AG04450 (cell line): ENCODE data around the gene DCLK1. TPM values are rescaled to one million over a fixed set of nuclear protein-coding genes. Genes with fewer than 3 reads are reported as not detected.

ENCODE experiments used
- CTCF ChIA-PET: fragments of 300-600, 350-600 bp; formaldehyde crosslinking; extraction: SDS; loops from one replicate; lab custom pipeline; 2022; ENCODE audit warnings: antibody characterized with exemption, inconsistent platforms; lab: Charles Lee
- POLR2A ChIA-PET: fragments of 350-600 bp; formaldehyde crosslinking; extraction: SDS; loops from one replicate; lab custom pipeline; 2021; ENCODE audit warnings: antibody characterized with exemption, inconsistent platforms; lab: Yijun Ruan, JAX
- DNase-seq: peaks from one replicate; pipeline ENCODE4 v3.0.0-alpha.2; 2011; ENCODE audit warnings: low read depth, low spot score
- H3K27ac ChIP-seq: one replicate; pipeline ENCODE4 v1.5.1; 2012; ENCODE audit warnings: low read depth, low read length, control low read depth
- H3K27me3 ChIP-seq: one replicate; pipeline ENCODE4 v1.6.0; 2012; ENCODE audit warnings: low read length; ENCODE audit not compliant: control insufficient read depth, insufficient read depth
- H3K4me3 ChIP-seq: 2 replicates; pipeline ENCODE4 v1.5.1; 2011; ENCODE audit warnings: mild to moderate bottlenecking, low read depth, low read length, control low read depth
- H3K9me3 ChIP-seq: 2 replicates; pipeline ENCODE4 v1.5.1; 2012; ENCODE audit warnings: low read length; ENCODE audit not compliant: control insufficient read depth, insufficient read depth
- polyA plus RNA-seq: library from polyadenylated mRNA; depleted of rRNA; stranded (reverse); fragments of >200 nt; gene quantifications from 2 replicates; pipeline ENCODE4 v1.2.3, GENCODE V29; 2011
- TF ChIP-seq, protein P1 (sequence below): IDR thresholded peaks from 2 replicates; pipeline ENCODE4 v1.5.1; 2011; ENCODE audit warnings: low read depth, low read length, control low read depth, inconsistent platforms

The DCLK1 gene
- polyA plus RNA-seq, 1 experiment, result not detected

DNA sequence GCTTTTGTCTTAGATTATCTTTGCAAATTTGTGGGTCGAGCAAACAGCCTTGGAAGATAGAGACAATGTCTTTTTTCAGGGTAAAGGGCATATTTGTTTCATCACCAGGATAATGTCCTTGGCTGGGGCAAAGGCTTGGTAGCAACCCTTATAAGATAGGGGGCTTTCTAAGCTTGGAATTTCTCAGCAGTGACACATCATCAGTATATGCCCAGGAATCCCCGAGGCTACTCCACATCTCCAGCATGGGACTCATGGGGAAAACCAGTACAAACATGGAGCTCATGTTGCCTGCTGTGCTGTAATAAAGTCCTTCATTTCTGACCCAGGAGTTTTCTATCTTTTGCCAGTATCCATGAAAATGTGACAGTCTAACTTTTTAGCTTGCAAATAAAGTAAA is 77.1 kb downstream of the DCLK1 start:
- Histone ChIP-seq H3K9me3 (no peaks in the 10 kb centered on the region), H3K27me3 (no peaks in the 10 kb centered on the region), H3K27ac (no peak overlapping the region), H3K4me3 (no peak overlapping the region)
- POLR2A ChIA-PET, result no interaction called here
- no peak for DNase-seq
- TF ChIP-seq, protein P1, sequence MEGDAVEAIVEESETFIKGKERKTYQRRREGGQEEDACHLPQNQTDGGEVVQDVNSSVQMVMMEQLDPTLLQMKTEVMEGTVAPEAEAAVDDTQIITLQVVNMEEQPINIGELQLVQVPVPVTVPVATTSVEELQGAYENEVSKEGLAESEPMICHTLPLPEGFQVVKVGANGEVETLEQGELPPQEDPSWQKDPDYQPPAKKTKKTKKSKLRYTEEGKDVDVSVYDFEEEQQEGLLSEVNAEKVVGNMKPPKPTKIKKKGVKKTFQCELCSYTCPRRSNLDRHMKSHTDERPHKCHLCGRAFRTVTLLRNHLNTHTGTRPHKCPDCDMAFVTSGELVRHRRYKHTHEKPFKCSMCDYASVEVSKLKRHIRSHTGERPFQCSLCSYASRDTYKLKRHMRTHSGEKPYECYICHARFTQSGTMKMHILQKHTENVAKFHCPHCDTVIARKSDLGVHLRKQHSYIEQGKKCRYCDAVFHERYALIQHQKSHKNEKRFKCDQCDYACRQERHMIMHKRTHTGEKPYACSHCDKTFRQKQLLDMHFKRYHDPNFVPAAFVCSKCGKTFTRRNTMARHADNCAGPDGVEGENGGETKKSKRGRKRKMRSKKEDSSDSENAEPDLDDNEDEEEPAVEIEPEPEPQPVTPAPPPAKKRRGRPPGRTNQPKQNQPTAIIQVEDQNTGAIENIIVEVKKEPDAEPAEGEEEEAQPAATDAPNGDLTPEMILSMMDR, result no peak
- CTCF ChIA-PET, result no interaction called here

DNA sequence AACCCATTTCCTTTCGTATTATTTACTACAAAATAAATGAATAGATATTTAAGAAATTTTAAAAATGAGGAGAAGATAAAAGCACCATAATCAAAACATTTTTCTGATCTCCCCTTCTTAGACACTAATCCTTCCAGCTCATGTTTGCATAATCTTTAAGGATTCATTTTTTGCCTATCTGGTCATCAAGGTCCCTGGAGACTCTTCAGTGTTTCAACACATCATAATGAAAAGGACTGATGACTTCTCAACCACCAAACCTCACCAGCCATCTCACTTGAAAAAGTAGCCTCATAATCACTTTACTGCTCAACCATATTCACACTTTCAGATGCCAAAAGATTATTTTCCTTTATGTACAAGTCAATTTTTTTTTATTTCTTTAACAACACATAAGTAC is 80.1 kb downstream of the DCLK1 start:
- no peak overlapping the region for H3K27ac ChIP-seq
- DNase-seq, result no peak
- TF ChIP-seq, protein P1, result no peak
- H3K4me3 ChIP-seq, result no peak overlapping the region
- ChIA-PET CTCF (no interaction called here), POLR2A (no interaction called here)
- H3K9me3 ChIP-seq, result no peaks in the 10 kb centered on the region
- no peaks in the 10 kb centered on the region for H3K27me3 ChIP-seq

DNA sequence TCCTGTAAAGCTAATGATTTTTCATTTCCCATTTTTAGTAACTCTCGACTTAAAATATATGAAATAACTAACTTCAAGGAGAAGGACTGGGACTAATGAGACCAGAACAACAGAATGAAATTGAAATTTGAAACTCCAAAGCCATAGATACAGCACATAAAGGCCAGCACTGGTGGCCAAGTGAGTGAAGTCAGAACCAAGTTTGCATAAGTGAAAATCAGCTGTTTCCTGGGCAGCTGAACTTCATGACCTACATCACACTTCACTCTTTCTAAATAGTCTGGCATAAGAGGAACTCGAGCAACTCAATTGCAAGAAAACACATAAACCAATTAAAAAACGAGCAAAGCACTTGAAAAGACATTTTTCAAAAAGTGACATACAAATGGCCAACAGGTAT is 84.5 kb downstream of the DCLK1 start:
- ChIA-PET CTCF (no interaction called here), POLR2A (no interaction called here)
- H3K27ac ChIP-seq, result no peak overlapping the region
- TF ChIP-seq, protein P1, result no peak
- no peak for DNase-seq
- no peaks in the 10 kb centered on the region for H3K27me3 ChIP-seq
- H3K4me3 ChIP-seq, result no peak overlapping the region
- H3K9me3 ChIP-seq, result no peaks in the 10 kb centered on the region

- H3K9me3 ChIP-seq, result no peaks in the 10 kb centered on the region
- H3K27ac ChIP-seq, result no peak overlapping the region
- ChIA-PET POLR2A (no interaction called here), CTCF (interaction anchor here (0.5 kb wide), 1 partner anchor 20 kb away, joined by 4 read pairs; no protein-coding TSS in a partner anchor)
- TF ChIP-seq, protein P1, result no peak
- H3K4me3 ChIP-seq, result no peak overlapping the region
- H3K27me3 ChIP-seq, result no peaks in the 10 kb centered on the region
- DNase-seq, result no peak
Observed at GRCh38 chr13:36038785-36039555, 92.2 kb downstream of the DCLK1 start.

DNA sequence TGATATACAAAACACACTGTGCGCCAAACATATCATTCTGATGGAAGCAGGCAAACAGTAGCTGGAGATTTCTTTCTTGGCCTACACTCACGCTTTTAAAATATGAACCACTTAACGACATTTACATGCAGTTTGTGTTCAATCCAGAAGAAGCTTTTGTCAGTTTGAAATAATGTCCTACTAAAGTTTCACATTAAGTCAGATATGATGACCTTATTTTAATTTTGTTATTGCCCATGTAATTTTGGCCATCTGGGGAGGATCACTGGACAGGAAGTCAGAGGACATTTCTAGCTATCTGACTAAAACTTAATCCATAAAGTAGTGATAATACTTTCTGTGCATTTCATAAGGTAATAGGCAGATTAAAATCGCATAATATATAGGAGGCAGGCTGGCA is 98.1 kb downstream of the DCLK1 start:
- H3K9me3 ChIP-seq, result no peaks in the 10 kb centered on the region
- DNase-seq, result no peak
- CTCF ChIA-PET, result no interaction called here
- H3K4me3 ChIP-seq, result no peak overlapping the region
- TF ChIP-seq, protein P1, result no peak
- POLR2A ChIA-PET, result no interaction called here
- H3K27me3 ChIP-seq, result no peaks in the 10 kb centered on the region
- H3K27ac ChIP-seq, result no peak overlapping the region
